HCT116 (cell line): ENCODE measurements around the gene PRKN. TPM values are rescaled to one million over a fixed set of nuclear protein-coding genes. Genes with fewer than 3 reads are reported as not detected.

Source experiments
- ATAC-seq: fragments of 200-7000 bp; cut with Tn5 transposase; 2 replicates; pipeline ENCODE4 v1.9.1; 2020; ENCODE audit warnings: mild to moderate bottlenecking, moderate library complexity
- BruUV-seq: library from RNA; stranded (reverse); fragments of 400-500 nt; replicated peaks from 2 replicates; lab custom pipeline; 2021; lab: Mats Ljungman, UMichigan
- CTCF ChIA-PET: fragments of 300-600 bp; sonication (Branson Sonifier 250); formaldehyde crosslinking; loops from one replicate; lab custom pipeline; 2021; ENCODE audit warnings: antibody characterized with exemption; lab: Charles Lee
- POLR2A ChIA-PET: fragments of 300-600, 350-600 bp; sonication (Branson Sonifier 250); formaldehyde crosslinking; loops from one replicate; lab custom pipeline; 2021; ENCODE audit warnings: antibody characterized with exemption; lab: Charles Lee
- RAD21 ChIA-PET, 2 experiments: fragments of 300-600 bp; sonication (Branson Sonifier 250); formaldehyde crosslinking; loops; one replicate each; lab custom pipeline; 2023; ENCODE audit warnings: low total read pairs in 2 of 2; ENCODE audit not compliant: uncharacterized antibody in 2 of 2, unreplicated experiment in 2 of 2, low non-redundant PET in 1 of 2; lab: Charles Lee
- DNase-seq: peaks from one replicate; pipeline ENCODE4 v3.0.0-alpha.2; 2010; ENCODE audit warnings: low read depth, low spot score
- H2AFZ ChIP-seq: fragments of 200-600 bp; shearing (Covaris generic), sonication (generic); 2 replicates; pipeline ENCODE4 v1.6.1; 2017; ENCODE audit warnings: low read depth, mixed run types, mixed read lengths, antibody characterized with exemption, low read length; ENCODE audit not compliant: poor library complexity, severe bottlenecking
- H3K27ac ChIP-seq: 2 replicates; pipeline ENCODE4 v1.5.1; 2012; ENCODE audit warnings: low read depth, low read length
- H3K27me3 ChIP-seq: fragments of 200-600 bp; sonication (generic); 2 replicates; pipeline ENCODE4 v1.6.1; 2016; ENCODE audit warnings: mixed run types, low read length, mixed read lengths; ENCODE audit not compliant: insufficient read depth
- H3K36me3 ChIP-seq, 2 experiments: fragments of 200-500 bp in 1 of 2; fragments of 200-600 bp in 1 of 2; sonication (Bioruptor generic) in 1 of 2; sonication (generic) in 1 of 2; 2 replicates each; pipeline versions ENCODE4 v1.5.1 to v1.6.1; 2014 to 2016; ENCODE audit warnings: low read length in 2 of 2, inconsistent platforms in 1 of 2, mixed read lengths in 1 of 2, mixed run types in 1 of 2; ENCODE audit not compliant: insufficient read depth in 2 of 2, control insufficient read depth in 1 of 2
- H3K4me1 ChIP-seq, 2 experiments: fragments of 200-600 bp in 1 of 2; sonication (generic) in 1 of 2; 2 replicates each; pipeline versions ENCODE4 v1.5.1 to v1.6.1; 2012 to 2017; ENCODE audit warnings: low read length in 2 of 2, inconsistent platforms in 1 of 2, mild to moderate bottlenecking in 1 of 2, mixed read lengths in 1 of 2, mixed run types in 1 of 2, moderate library complexity in 1 of 2; ENCODE audit not compliant: insufficient read depth in 2 of 2, control insufficient read depth in 1 of 2
- H3K4me2 ChIP-seq: fragments of 200-600 bp; sonication (generic); 2 replicates; pipeline ENCODE4 v1.6.1; 2017; ENCODE audit warnings: mixed run types, low read length, mixed read lengths
- H3K4me3 ChIP-seq, 2 experiments: fragments of 200-600 bp in 1 of 2; sonication (generic) in 1 of 2; replicated peaks in 1 of 2; 2 replicates each; pipeline ENCODE4 v1.5.1; 2011 to 2016; ENCODE audit warnings: low read length in 2 of 2, control low read depth in 1 of 2, low read depth in 1 of 2, mild to moderate bottlenecking in 1 of 2, mixed read lengths in 1 of 2, mixed run types in 1 of 2
- H3K79me2 ChIP-seq: fragments of 200-600 bp; sonication (generic); 2 replicates; pipeline ENCODE4 v1.6.1; 2017; ENCODE audit warnings: mild to moderate bottlenecking, mixed run types, low read length, moderate library complexity, mixed read lengths; ENCODE audit not compliant: insufficient read depth
- H3K9ac ChIP-seq: fragments of 200-600 bp; sonication (generic); 2 replicates; pipeline ENCODE4 v1.6.1; 2016; ENCODE audit warnings: low read length, mixed read lengths
- H3K9me2 ChIP-seq: fragments of 200-600 bp; sonication (generic), shearing (Covaris generic); 2 replicates; pipeline ENCODE4 v1.6.1; 2017; ENCODE audit warnings: mixed run types, mild to moderate bottlenecking, moderate library complexity; ENCODE audit not compliant: insufficient read depth
- H3K9me3 ChIP-seq, 2 experiments: fragments of 200-500 bp in 1 of 2; fragments of 200-600 bp in 1 of 2; sonication (Bioruptor generic) in 1 of 2; sonication (generic) in 1 of 2; 2 replicates each; pipeline ENCODE4 v1.6.1; 2014 to 2017; ENCODE audit warnings: low read length in 2 of 2, mixed read lengths in 2 of 2, inconsistent platforms in 1 of 2, low read depth in 1 of 2, mild to moderate bottlenecking in 1 of 2, mixed run types in 1 of 2, moderate library complexity in 1 of 2; ENCODE audit not compliant: control insufficient read depth in 1 of 2, insufficient read depth in 1 of 2
- H4K20me1 ChIP-seq: fragments of 200-600 bp; sonication (generic), shearing (Covaris generic); 2 replicates; pipeline ENCODE4 v1.6.1; 2017; ENCODE audit warnings: mixed run types, mild to moderate bottlenecking, moderate library complexity; ENCODE audit not compliant: insufficient read depth
- ATF3 ChIP-seq: IDR thresholded peaks from 2 replicates; pipeline ENCODE4 v1.6.1; 2012
- CEBPB ChIP-seq: IDR thresholded peaks from 2 replicates; pipeline ENCODE4 v1.6.1; 2012; ENCODE audit warnings: low read depth
- CTCF ChIP-seq, 3 experiments: fragments of 200-600 bp in 1 of 3; sonication (generic) in 1 of 3; IDR thresholded peaks in 2 of 3; conservative IDR thresholded peaks in 1 of 3; 2 replicates each; pipeline ENCODE4 v1.5.1; 2012 to 2017; ENCODE audit warnings: low read depth in 2 of 3, low read length in 2 of 3, antibody characterized with exemption in 1 of 3, borderline replicate concordance in 1 of 3, control low read depth in 1 of 3, mild to moderate bottlenecking in 1 of 3, mixed read lengths in 1 of 3, mixed run types in 1 of 3, moderate library complexity in 1 of 3; ENCODE audit not compliant: insufficient read depth in 1 of 3
- EGR1 ChIP-seq: IDR thresholded peaks from 2 replicates; pipeline ENCODE4 v1.6.1; 2012; ENCODE audit warnings: low read depth
- EZH2phosphoT487 ChIP-seq: fragments of 200-600 bp; IDR thresholded peaks from 2 replicates; pipeline ENCODE4 v1.6.1; 2018; ENCODE audit warnings: antibody characterized with exemption, borderline replicate concordance
- FOSL1 ChIP-seq: IDR thresholded peaks from 2 replicates; pipeline ENCODE4 v1.6.1; 2012; ENCODE audit warnings: low read depth
- JUND ChIP-seq: IDR thresholded peaks from 2 replicates; pipeline ENCODE4 v1.6.1; 2012
- POLR2A ChIP-seq: IDR thresholded peaks from 2 replicates; pipeline ENCODE4 v1.7.0; 2011; ENCODE audit warnings: borderline replicate concordance; ENCODE audit not compliant: insufficient read depth, insufficient read length; ENCODE audit errors: extremely low read depth
- POLR2AphosphoS5 ChIP-seq: IDR thresholded peaks from 2 replicates; pipeline ENCODE4 v1.6.1; 2011; ENCODE audit warnings: mild to moderate bottlenecking, low read depth, low read length, moderate library complexity
- RAD21 ChIP-seq: IDR thresholded peaks from 2 replicates; pipeline ENCODE4 v1.6.1; 2012; ENCODE audit warnings: low read depth, mild to moderate bottlenecking
- REST ChIP-seq: IDR thresholded peaks from 2 replicates; pipeline ENCODE4 v1.6.1; 2012; ENCODE audit warnings: low read depth
- SIN3A ChIP-seq: IDR thresholded peaks from 2 replicates; pipeline ENCODE4 v1.6.1; 2012; ENCODE audit warnings: low read depth
- TCF7L2 ChIP-seq: IDR thresholded peaks from 2 replicates; pipeline ENCODE4 v1.7.0; 2011; ENCODE audit warnings: borderline replicate concordance, inconsistent platforms; ENCODE audit not compliant: insufficient read depth, insufficient read length; ENCODE audit errors: extremely low read depth
- YY1 ChIP-seq: IDR thresholded peaks from 2 replicates; pipeline ENCODE4 v1.6.1; 2011; ENCODE audit warnings: low read length, low read depth, moderate library complexity, mild to moderate bottlenecking; ENCODE audit not compliant: insufficient replicate concordance; ENCODE audit errors: extremely low read depth
- ZFX ChIP-seq: fragments of 450-650 bp; IDR thresholded peaks from 2 replicates; pipeline ENCODE4 v1.6.1; 2017
- ZNF274 ChIP-seq: fragments of 200-500 bp; sonication (Bioruptor generic); IDR thresholded peaks from 2 replicates; pipeline ENCODE4 v1.6.1; 2014; ENCODE audit warnings: mild to moderate bottlenecking, low read depth, low read length, inconsistent platforms
- intact Hi-C: fragments of 100-400 bp; cut with micrococcal nuclease; formaldehyde crosslinking; loops from 2 replicates; pipeline ENCODE4 v1.10.0; 2022
- total RNA-seq: library from RNA; stranded (reverse); gene quantifications from one replicate; pipeline ENCODE4 v1.2.1, GENCODE V29; 2021; ENCODE audit not compliant: unreplicated experiment

Gene PRKN
- total RNA-seq, 1 experiment from 2014 or later = 2.6 TPM

GRCh38 chr6:161658211-161658610 is 1069.4 kb downstream of the PRKN start:
- ChIA-PET CTCF (no interaction called here), POLR2A (no interaction called here)

More at GRCh38 chr6:161658211-161658610, 1069.4 kb downstream of the PRKN start:
- H3K9me2 ChIP-seq = no peaks in the 10 kb centered on the region
- no peak overlapping the region for H3K4me3 ChIP-seq
- H3K79me2 ChIP-seq = no peaks in the 10 kb centered on the region
- no peak for DNase-seq
- H3K27ac ChIP-seq = no peak overlapping the region
- no peaks in the 10 kb centered on the region for H3K9me3 ChIP-seq
- RAD21 ChIA-PET = no interaction called here
- H3K4me2 ChIP-seq = no peak overlapping the region
- no peaks in the 10 kb centered on the region for H3K36me3 ChIP-seq
- H4K20me1 ChIP-seq = no peaks in the 10 kb centered on the region
- no peak for TF ChIP-seq JUND
- TF ChIP-seq CTCF (IDR thresholded peaks at IDR 0.05 in 2 of 3, conservative IDR thresholded peaks at IDR 0.05 in 1 of 3; ENCODE audit: borderline replicate concordance in 1 of 3, insufficient read depth in 1 of 3, low read depth in 2 of 3, low read length in 2 of 3) = no peak
- TF ChIP-seq YY1 = no peak
- TF ChIP-seq RAD21 = no peak
- no peak for TF ChIP-seq FOSL1
- TF ChIP-seq ATF3 = no peak
- no peak for TF ChIP-seq REST
- TF ChIP-seq POLR2A = no peak
- TF ChIP-seq SIN3A = no peak
- no peak for TF ChIP-seq TCF7L2
- no peak for TF ChIP-seq EZH2phosphoT487
- TF ChIP-seq ZFX = no peak
- TF ChIP-seq CEBPB = no peak
- no peak for TF ChIP-seq EGR1
- no peak for TF ChIP-seq POLR2AphosphoS5
- TF ChIP-seq ZNF274 = no peak
- H2AFZ ChIP-seq = no peak overlapping the region
- no peaks in the 10 kb centered on the region for H3K4me1 ChIP-seq
- no peaks in the 10 kb centered on the region for H3K27me3 ChIP-seq
- H3K9ac ChIP-seq = no peak overlapping the region
- no peak for ATAC-seq
- no TSS peak for BruUV-seq
- intact Hi-C loops = no loop called here
